SK-N-SH (cell line): Measurements from ENCODE around the gene SETSIP.

Experiments
- EZH2phosphoT487 ChIP-seq: fragments of 200-600 bp; sonication (generic); IDR thresholded peaks from 2 replicates; pipeline ENCODE4 v1.6.1; 2017; ENCODE audit warnings: low read depth, mixed run types, mild to moderate bottlenecking, antibody characterized with exemption, moderate library complexity, borderline replicate concordance
- GABPA ChIP-seq: IDR thresholded peaks from 2 replicates; pipeline ENCODE4 v1.4.0; 2012; ENCODE audit warnings: low read depth, mild to moderate bottlenecking
- GATA2 ChIP-seq: sonication (generic); formaldehyde crosslinking; IDR thresholded peaks from 2 replicates; pipeline ENCODE4 v1.5.0; 2020; ENCODE audit warnings: mild to moderate bottlenecking, missing genetic modification reagents
- JUND ChIP-seq: IDR thresholded peaks from 2 replicates; pipeline ENCODE4 v1.4.0; 2012
- POLR2AphosphoS5 ChIP-seq: IDR thresholded peaks from 2 replicates; pipeline ENCODE4 v1.6.1; 2012; ENCODE audit warnings: low read depth, low read length
- RCOR1 ChIP-seq: fragments of 150-350 bp; IDR thresholded peaks from 2 replicates; pipeline ENCODE4 v1.6.1; 2017; ENCODE audit warnings: antibody characterized with exemption, low read length
- SMC3 ChIP-seq: IDR thresholded peaks from 2 replicates; pipeline ENCODE4 v1.6.1; 2012; ENCODE audit warnings: low read depth, low read length, improper control_type of control experiment
- TAF1 ChIP-seq: IDR thresholded peaks from 2 replicates; pipeline ENCODE4 v1.6.1; 2012; ENCODE audit warnings: low read depth, mild to moderate bottlenecking, low read length, moderate library complexity, borderline replicate concordance
- TF ChIP-seq, protein P1 (sequence below): fragments of 200-600 bp; sonication (generic); IDR thresholded peaks from 2 replicates; pipeline ENCODE4 v1.6.1; 2017; ENCODE audit warnings: antibody characterized with exemption, mild to moderate bottlenecking, moderate library complexity
- TF ChIP-seq, protein P2 (sequence below): IDR thresholded peaks from 2 replicates; pipeline ENCODE4 v1.4.0; 2012; ENCODE audit warnings: low read depth
- TF ChIP-seq, protein P3 (sequence below): IDR thresholded peaks from 2 replicates; pipeline ENCODE4 v1.6.1; 2012; ENCODE audit warnings: mild to moderate bottlenecking, low read depth, low read length, moderate library complexity
- TF ChIP-seq, protein P4 (sequence below): IDR thresholded peaks from 2 replicates; pipeline ENCODE4 v1.4.0; 2012; ENCODE audit warnings: low read depth, borderline replicate concordance
- TF ChIP-seq, protein P5 (sequence below): IDR thresholded peaks from 2 replicates; pipeline ENCODE4 v1.4.0; 2012; ENCODE audit warnings: low read depth, borderline replicate concordance

DNA sequence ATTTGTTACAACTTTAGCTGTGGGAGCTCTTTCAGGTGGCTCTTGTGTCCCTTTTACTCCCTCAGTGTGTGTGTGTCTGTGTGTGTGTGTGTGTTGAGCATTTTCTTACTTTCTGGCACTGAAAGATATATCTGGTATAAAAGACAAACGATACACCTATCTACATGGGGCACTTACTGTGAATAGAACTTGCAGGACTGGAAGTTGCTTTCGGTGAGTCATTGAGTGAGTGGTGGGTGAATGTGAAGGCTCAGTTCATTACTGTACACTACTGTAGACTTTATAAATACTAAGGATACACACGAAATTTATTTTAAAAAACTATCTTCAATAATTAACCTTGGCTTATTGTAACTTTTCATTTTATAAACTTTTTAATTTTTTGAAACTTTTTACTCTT, 43.6 kb upstream of the SETSIP start:
- TF ChIP-seq, protein P1, sequence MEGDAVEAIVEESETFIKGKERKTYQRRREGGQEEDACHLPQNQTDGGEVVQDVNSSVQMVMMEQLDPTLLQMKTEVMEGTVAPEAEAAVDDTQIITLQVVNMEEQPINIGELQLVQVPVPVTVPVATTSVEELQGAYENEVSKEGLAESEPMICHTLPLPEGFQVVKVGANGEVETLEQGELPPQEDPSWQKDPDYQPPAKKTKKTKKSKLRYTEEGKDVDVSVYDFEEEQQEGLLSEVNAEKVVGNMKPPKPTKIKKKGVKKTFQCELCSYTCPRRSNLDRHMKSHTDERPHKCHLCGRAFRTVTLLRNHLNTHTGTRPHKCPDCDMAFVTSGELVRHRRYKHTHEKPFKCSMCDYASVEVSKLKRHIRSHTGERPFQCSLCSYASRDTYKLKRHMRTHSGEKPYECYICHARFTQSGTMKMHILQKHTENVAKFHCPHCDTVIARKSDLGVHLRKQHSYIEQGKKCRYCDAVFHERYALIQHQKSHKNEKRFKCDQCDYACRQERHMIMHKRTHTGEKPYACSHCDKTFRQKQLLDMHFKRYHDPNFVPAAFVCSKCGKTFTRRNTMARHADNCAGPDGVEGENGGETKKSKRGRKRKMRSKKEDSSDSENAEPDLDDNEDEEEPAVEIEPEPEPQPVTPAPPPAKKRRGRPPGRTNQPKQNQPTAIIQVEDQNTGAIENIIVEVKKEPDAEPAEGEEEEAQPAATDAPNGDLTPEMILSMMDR, result no peak
- TF ChIP-seq, protein P2, sequence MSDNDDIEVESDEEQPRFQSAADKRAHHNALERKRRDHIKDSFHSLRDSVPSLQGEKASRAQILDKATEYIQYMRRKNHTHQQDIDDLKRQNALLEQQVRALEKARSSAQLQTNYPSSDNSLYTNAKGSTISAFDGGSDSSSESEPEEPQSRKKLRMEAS, result no peak
- TF ChIP-seq, protein P3, sequence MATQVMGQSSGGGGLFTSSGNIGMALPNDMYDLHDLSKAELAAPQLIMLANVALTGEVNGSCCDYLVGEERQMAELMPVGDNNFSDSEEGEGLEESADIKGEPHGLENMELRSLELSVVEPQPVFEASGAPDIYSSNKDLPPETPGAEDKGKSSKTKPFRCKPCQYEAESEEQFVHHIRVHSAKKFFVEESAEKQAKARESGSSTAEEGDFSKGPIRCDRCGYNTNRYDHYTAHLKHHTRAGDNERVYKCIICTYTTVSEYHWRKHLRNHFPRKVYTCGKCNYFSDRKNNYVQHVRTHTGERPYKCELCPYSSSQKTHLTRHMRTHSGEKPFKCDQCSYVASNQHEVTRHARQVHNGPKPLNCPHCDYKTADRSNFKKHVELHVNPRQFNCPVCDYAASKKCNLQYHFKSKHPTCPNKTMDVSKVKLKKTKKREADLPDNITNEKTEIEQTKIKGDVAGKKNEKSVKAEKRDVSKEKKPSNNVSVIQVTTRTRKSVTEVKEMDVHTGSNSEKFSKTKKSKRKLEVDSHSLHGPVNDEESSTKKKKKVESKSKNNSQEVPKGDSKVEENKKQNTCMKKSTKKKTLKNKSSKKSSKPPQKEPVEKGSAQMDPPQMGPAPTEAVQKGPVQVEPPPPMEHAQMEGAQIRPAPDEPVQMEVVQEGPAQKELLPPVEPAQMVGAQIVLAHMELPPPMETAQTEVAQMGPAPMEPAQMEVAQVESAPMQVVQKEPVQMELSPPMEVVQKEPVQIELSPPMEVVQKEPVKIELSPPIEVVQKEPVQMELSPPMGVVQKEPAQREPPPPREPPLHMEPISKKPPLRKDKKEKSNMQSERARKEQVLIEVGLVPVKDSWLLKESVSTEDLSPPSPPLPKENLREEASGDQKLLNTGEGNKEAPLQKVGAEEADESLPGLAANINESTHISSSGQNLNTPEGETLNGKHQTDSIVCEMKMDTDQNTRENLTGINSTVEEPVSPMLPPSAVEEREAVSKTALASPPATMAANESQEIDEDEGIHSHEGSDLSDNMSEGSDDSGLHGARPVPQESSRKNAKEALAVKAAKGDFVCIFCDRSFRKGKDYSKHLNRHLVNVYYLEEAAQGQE, result no peak
- TF ChIP-seq GABPA, result no peak
- TF ChIP-seq GATA2 (CRISPR knock-in tag), result no peak
- TF ChIP-seq JUND, result no peak
- no peak for TF ChIP-seq EZH2phosphoT487
- TF ChIP-seq RCOR1, result no peak
- TF ChIP-seq, protein P4, sequence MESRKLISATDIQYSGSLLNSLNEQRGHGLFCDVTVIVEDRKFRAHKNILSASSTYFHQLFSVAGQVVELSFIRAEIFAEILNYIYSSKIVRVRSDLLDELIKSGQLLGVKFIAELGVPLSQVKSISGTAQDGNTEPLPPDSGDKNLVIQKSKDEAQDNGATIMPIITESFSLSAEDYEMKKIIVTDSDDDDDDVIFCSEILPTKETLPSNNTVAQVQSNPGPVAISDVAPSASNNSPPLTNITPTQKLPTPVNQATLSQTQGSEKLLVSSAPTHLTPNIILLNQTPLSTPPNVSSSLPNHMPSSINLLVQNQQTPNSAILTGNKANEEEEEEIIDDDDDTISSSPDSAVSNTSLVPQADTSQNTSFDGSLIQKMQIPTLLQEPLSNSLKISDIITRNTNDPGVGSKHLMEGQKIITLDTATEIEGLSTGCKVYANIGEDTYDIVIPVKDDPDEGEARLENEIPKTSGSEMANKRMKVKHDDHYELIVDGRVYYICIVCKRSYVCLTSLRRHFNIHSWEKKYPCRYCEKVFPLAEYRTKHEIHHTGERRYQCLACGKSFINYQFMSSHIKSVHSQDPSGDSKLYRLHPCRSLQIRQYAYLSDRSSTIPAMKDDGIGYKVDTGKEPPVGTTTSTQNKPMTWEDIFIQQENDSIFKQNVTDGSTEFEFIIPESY, result no peak
- TF ChIP-seq SMC3, result no peak
- TF ChIP-seq POLR2AphosphoS5, result no peak
- no peak for TF ChIP-seq TAF1
- TF ChIP-seq, protein P5, sequence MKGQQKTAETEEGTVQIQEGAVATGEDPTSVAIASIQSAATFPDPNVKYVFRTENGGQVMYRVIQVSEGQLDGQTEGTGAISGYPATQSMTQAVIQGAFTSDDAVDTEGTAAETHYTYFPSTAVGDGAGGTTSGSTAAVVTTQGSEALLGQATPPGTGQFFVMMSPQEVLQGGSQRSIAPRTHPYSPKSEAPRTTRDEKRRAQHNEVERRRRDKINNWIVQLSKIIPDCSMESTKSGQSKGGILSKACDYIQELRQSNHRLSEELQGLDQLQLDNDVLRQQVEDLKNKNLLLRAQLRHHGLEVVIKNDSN, result no peak
